Loucy (cell line): ENCODE data around the gene GRIPAP1.
A peak's percentile ranks its signal among the peaks of the same experiment; 100 is the strongest.

Experiments
- H2AFZ ChIP-seq: fragments of 200-600 bp; sonication (generic); 2 replicates; pipeline ENCODE4 v1.6.0; 2016; ENCODE audit warnings: antibody characterized with exemption, mild to moderate bottlenecking, low read length, moderate library complexity
- H3F3A ChIP-seq: fragments of 200-600 bp; 2 replicates; pipeline ENCODE4 v1.6.0; 2016; ENCODE audit warnings: antibody characterized with exemption, low read depth, mild to moderate bottlenecking
- H3K27me3 ChIP-seq: fragments of 200-600 bp; sonication (generic); 2 replicates; pipeline ENCODE4 v1.6.1; 2014; ENCODE audit warnings: low read length, mild to moderate bottlenecking; ENCODE audit not compliant: insufficient read depth, poor library complexity, severe bottlenecking
- H3K36me3 ChIP-seq: fragments of 200-600 bp; sonication (generic); 2 replicates; pipeline ENCODE4 v1.6.1; 2016; ENCODE audit warnings: low read length; ENCODE audit not compliant: insufficient read depth
- H3K4me1 ChIP-seq: fragments of 200-600 bp; sonication (generic); 2 replicates; pipeline ENCODE4 v1.5.1; 2014; ENCODE audit warnings: low read length, mild to moderate bottlenecking; ENCODE audit not compliant: insufficient read depth, poor library complexity, severe bottlenecking
- H3K4me2 ChIP-seq: fragments of 200-600 bp; sonication (generic); 2 replicates; pipeline ENCODE4 v1.6.0; 2014; ENCODE audit warnings: antibody characterized with exemption, low read length, low read depth, mild to moderate bottlenecking; ENCODE audit not compliant: poor library complexity, severe bottlenecking
- H3K4me3 ChIP-seq: fragments of 200-600 bp; sonication (generic); 2 replicates; pipeline ENCODE4 v1.5.1; 2014; ENCODE audit warnings: low read length, mild to moderate bottlenecking, mixed read lengths; ENCODE audit not compliant: poor library complexity, severe bottlenecking
- H3K79me2 ChIP-seq: fragments of 200-600 bp; sonication (generic); 2 replicates; pipeline ENCODE4 v1.6.1; 2014; ENCODE audit warnings: low read length; ENCODE audit not compliant: insufficient read depth
- H3K9ac ChIP-seq: fragments of 200-600 bp; sonication (generic); 2 replicates; pipeline ENCODE4 v1.6.0; 2014; ENCODE audit warnings: mild to moderate bottlenecking, low read depth, low read length, moderate library complexity; ENCODE audit not compliant: poor library complexity, severe bottlenecking
- H3K9me2 ChIP-seq: fragments of 200-600 bp; sonication (generic); replicated peaks from 2 replicates; pipeline ENCODE4 v1.6.1; 2016; ENCODE audit warnings: low read depth, low read length, mixed read lengths
- H3K9me3 ChIP-seq: fragments of 200-600 bp; sonication (generic); 2 replicates; pipeline ENCODE4 v1.6.1; 2014; ENCODE audit warnings: mild to moderate bottlenecking, antibody characterized with exemption, low read length, low read depth; ENCODE audit not compliant: insufficient read depth
- H4K20me1 ChIP-seq: fragments of 200-600 bp; sonication (generic); 2 replicates; pipeline ENCODE4 v1.6.0; 2014; ENCODE audit warnings: antibody characterized with exemption, low read length, mild to moderate bottlenecking; ENCODE audit not compliant: insufficient read depth, poor library complexity, severe bottlenecking
- EZH2phosphoT487 ChIP-seq: fragments of 200-600 bp; IDR thresholded peaks from 2 replicates; pipeline ENCODE4 v1.6.1; 2018; ENCODE audit warnings: antibody characterized with exemption, mild to moderate bottlenecking, moderate library complexity, borderline replicate concordance
- TF ChIP-seq, protein P1 (sequence below): fragments of 200-600 bp; sonication (generic); conservative IDR thresholded peaks from 2 replicates; pipeline ENCODE4 v1.5.1; 2014; ENCODE audit warnings: mild to moderate bottlenecking, antibody characterized with exemption, low read length

GRIPAP1 gene

DNA sequence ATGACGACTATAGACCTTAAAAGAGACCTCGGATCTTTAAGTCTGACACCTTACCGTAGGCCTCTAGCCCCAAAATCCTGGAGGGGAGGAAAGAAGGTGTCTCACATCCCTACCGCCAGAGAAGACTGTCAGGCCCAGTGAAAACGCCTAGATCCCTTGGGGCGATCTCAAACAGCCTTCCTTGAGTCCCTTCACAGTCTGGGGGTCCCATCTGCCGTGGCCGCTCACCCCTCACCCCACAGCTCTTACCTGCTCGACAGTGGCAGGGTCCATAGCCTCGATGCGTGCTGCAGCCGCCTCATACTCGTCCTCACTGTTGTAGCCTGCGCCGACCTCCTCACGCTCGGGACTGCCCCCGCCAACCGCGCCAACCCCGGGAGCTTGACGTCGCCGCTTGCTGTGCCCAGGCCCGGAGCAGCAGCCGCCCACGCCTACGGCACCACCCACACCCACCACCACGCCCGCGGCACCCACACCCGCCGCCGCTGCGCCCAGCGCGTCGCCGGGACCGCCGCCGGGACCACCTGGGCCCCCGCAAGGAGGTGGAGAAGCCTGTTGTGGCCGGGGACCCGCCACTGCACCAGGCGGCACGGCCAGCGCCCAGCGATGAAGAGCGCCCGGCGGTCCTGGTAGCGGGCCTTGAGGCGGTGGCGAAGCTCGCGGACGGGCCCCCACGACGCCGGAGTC, 45.2 kb downstream of the GRIPAP1 start:
- Histone ChIP-seq H3K36me3 (no peaks in the 10 kb centered on the region), H3K27me3 (no peaks in the 10 kb centered on the region), H3K9me3 (no peaks in the 10 kb centered on the region), H3K4me3 (peak overlapping the region; percentile 79), H3K4me2 (peak overlapping the region; percentile 92), H4K20me1 (peaks cover 27% of the 10 kb centered on the region), H3K4me1 (peaks cover 23% of the 10 kb centered on the region), H3K79me2 (peaks cover 53% of the 10 kb centered on the region), H3K9me2 (no peaks in the 10 kb centered on the region), H2AFZ (no peak overlapping the region), H3F3A (no peaks in the 10 kb centered on the region), H3K9ac (peak overlapping the region; percentile 83)
- no peak for TF ChIP-seq EZH2phosphoT487
- TF ChIP-seq, protein P1, sequence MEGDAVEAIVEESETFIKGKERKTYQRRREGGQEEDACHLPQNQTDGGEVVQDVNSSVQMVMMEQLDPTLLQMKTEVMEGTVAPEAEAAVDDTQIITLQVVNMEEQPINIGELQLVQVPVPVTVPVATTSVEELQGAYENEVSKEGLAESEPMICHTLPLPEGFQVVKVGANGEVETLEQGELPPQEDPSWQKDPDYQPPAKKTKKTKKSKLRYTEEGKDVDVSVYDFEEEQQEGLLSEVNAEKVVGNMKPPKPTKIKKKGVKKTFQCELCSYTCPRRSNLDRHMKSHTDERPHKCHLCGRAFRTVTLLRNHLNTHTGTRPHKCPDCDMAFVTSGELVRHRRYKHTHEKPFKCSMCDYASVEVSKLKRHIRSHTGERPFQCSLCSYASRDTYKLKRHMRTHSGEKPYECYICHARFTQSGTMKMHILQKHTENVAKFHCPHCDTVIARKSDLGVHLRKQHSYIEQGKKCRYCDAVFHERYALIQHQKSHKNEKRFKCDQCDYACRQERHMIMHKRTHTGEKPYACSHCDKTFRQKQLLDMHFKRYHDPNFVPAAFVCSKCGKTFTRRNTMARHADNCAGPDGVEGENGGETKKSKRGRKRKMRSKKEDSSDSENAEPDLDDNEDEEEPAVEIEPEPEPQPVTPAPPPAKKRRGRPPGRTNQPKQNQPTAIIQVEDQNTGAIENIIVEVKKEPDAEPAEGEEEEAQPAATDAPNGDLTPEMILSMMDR = no peak

DNA sequence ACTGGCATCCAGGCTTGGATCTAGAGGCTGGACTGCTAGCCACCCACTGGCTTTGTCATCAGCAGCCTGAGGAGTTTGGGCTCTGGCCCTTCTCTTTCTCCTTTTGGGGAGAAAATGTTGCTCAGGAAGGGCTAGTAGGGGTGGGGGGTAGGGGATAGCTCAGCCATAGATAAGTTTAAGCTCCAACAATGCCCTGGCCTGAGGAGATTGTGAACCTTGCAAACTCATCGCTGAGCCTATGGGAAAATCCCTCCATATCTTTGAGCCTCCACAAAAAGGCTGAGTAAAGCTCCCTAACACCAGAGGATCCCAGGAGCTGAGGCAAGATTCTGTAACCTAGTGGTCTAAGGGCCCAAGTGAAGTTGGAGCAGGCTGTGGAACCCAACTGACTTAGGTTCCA, 53.5 kb downstream of the GRIPAP1 start:
- Histone ChIP-seq H3K9me2 (no peaks in the 10 kb centered on the region), H3K4me1 (peaks cover 1% of the 10 kb centered on the region), H3K9me3 (no peaks in the 10 kb centered on the region), H3K79me2 (peaks cover 54% of the 10 kb centered on the region), H2AFZ (no peak overlapping the region), H4K20me1 (peaks cover 7% of the 10 kb centered on the region), H3K4me2 (no peak overlapping the region), H3K27me3 (no peaks in the 10 kb centered on the region), H3K9ac (no peak overlapping the region), H3K4me3 (no peak overlapping the region), H3F3A (no peaks in the 10 kb centered on the region), H3K36me3 (peaks cover 7% of the 10 kb centered on the region; the same call in 1 of the 2 replicates)
- TF ChIP-seq, protein P1 = no peak
- no peak for TF ChIP-seq EZH2phosphoT487

DNA sequence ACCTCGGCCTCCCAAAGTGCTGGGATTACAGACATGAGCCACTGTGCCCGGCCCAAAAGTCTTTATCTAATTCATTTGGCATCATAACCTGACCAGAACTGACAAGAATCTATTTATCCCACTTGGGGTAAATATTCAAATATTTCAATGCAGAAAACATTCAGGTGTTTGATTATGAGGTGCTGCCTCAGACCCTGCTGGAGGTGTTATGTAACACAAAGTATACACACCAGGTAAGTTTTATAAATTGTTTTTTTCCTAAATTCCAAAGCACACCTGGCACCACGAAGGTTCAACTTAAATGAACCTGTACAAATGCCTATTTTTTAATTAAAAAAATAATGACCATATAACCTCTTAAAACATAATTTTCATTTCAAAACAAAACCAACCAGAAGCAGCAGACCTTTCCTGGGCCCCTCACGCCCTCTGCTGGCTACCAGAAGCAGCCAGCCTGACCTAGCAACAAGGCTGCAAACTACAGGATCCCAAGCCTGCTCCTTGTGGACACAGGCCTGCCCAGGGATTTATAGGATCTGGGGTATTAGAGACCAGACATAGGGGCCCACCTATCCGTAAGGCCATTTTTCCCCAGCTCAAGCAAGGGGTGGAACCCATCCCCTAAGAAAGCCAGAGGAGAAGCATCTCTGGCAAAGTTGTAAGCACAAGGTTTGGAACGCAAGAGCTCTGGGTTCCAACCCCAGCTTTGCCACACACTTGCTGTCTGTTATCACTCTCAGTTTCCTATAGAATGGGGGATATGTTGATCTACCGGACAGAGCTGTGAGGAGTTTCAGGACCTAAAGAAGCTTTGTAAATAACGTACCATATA, 56.3 kb downstream of the GRIPAP1 start:
- Histone ChIP-seq H3K4me1 (no peaks in the 10 kb centered on the region), H3K27me3 (no peaks in the 10 kb centered on the region), H3K9ac (no peak overlapping the region), H3K9me2 (no peaks in the 10 kb centered on the region), H4K20me1 (peaks cover 7% of the 10 kb centered on the region), H2AFZ (no peak overlapping the region), H3K4me2 (no peak overlapping the region), H3K4me3 (no peak overlapping the region), H3K79me2 (peaks cover 39% of the 10 kb centered on the region), H3K9me3 (no peaks in the 10 kb centered on the region), H3K36me3 (peaks cover 20% of the 10 kb centered on the region; the same call in 1 of the 2 replicates), H3F3A (no peaks in the 10 kb centered on the region)
- TF ChIP-seq, protein P1 = peak; percentile 64
- TF ChIP-seq EZH2phosphoT487 = no peak
